Femur (tissue), 1 donor: ENCODE measurements around the gene PLEKHM1.

ENCODE experiments used
- DNase-seq: peaks from one replicate; pipeline ENCODE4 v3.0.0-alpha.2; 2017

The PLEKHM1 gene

DNA sequence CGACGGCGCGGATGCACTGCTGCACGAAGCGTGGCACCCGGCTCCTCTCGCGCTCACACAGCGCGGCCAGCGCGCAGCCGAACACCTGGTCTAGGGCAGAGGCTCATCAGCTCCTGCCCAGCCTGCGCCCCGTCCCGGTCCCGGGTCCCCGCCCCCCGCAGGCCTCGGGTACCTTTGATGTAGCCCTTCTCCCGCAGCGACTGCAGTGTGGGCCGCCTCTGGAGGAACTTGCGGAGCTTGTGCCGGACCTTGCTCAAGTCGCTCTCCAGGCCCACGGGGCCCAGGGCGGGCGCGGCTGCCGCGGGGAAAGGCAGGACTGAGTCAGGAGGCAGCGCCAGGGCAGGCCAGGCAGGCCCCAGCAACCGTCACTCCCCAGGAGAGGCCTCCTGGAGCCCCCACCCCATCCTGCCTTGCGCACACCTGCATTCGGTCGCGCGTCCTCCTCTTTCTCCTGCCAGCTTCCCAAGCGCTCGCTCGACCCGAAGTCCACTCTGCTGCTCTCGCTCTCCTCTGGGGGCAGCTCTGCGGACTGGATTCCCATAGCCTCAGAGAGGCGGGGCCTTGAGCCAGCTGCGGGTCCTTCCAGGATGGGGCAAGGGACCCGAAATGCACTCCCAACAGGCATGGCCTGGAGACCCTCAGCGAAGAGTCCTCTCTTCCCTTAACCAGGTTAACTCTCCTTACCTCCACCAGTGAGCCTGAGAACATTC lies 93.9 kb downstream of the PLEKHM1 start:
- no peak for DNase-seq

DNA sequence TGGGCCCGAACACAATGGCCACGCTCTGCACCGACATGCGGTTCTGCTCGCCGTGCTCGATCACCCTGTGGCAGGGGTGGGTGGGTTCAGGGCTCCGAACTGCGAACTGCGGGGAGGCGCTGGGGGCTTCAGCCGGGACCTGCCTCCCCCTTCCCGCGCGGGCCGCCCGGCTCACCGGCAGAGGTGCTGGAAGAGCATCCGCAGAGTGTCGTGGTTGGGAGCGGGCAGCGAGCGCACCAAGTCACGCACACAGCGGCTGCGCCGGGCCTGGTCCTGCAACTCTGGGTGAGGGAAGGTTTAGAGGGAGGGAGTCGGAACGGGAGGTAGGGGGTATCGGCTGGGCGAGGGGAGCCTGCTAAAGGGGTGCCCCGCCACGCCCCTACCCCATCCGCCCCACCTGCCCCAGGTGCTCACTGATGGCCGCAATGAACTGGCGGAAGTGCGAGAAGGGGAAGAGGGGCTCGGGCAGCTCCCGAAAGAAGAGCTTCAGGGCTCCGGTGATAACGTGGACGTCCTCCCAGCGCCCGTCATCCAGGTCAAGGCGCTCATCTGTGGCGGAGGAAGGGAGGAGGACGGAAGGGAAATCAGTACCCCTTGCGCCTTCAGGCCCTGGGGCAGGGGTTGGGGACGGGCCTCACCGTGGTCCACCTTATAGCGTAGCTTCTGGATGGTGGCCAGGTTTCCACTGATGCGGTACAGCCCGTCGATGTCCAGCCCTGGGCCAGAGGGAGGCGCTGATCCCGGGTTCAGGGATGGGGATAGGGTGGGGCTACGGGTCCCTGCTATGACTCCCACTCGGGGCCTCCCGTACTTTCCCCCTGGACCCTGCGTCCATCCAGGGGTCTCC lies 94.7 kb downstream of the PLEKHM1 start:
- DNase-seq: no peak

DNA sequence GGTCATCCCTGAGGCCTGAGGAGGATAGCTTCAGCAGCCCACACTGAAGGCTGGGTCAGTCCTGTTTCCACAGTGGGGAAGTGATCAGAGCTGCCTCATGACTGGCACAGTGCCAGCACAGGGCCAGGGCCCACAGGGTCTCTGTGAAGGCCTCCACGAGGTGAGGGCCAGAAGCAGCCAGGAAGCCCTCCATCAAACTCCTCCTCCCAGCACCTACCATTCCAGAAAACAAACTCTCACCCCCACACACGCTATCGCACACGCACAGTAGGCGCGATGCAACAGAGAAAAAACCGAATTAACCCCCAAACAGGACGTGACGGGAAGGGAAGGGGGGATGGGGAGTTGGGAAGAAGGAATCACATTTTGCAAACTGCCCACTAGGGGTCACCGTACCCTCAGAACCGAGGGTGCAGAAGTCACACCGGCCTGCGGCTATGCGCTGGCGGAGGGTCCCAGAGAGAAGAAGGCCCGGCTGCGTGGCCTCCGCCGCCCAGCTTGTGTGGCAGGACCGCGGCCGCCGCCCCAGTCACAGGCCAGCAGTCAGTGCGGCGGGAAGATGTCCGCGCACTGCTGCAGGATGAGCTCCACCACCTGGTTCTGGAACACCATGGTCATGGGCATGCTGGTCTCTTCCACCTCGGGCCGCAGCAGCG lies 95.5 kb downstream of the PLEKHM1 start:
- peak; percentile 90 for DNase-seq

DNA sequence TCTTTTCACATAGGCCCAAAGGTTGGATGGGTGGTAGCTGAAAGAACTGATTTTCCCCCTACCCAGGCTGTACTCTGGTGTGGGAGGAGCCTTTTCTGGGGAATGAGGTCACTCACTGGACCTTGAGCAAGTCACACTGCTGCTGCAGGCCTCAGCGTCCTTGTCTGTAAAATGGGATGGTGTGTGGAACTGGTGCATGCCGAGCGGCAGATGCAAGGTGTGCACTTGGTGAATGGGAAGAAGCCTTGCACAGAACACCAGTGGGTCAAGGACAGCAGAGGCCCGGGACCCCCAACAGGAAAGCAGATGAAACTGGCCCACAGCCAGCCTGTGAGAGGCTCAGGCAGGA lies 96.0 kb downstream of the PLEKHM1 start:
- DNase-seq: no peak

DNA sequence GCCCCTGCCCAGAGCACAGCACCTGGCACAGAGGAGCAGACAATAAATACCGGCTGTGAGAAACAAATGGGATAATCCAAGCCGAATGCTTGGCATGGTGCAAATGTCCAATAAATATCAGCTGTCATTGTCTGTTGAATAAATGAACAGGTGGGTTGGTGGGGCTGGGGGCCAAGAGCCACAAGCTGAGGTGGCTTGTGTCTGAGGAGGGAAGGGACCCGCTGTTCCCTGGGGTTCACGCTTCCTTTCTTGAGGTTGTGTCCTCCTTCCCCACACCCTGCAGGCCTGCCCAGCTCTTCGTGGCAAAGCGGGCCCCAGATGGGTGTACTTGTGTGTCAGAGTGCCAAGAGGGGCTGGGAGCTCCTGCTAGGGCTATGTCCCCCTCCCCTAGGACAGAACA lies 96.4 kb downstream of the PLEKHM1 start:
- DNase-seq: no peak

DNA sequence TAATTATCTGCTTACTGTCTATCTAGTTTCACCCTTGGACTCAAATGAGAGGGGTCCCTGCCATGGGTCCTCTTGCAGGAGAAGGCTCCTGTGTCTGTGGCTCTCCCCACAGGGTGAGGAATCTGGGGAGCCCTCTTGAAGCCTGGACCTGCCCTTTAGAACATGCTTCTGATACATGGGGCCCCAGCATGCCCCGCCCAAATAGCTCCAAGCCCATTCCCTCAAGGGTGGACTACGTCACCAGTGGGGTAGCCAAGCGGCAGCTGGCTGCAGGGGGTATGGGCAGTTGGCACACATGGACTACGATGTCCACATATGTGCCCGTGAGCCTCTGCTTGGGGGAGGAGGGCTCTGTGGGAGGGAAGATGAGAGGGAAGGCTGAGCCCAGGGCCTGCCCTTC lies 97.1 kb downstream of the PLEKHM1 start:
- DNase-seq: no peak

DNA sequence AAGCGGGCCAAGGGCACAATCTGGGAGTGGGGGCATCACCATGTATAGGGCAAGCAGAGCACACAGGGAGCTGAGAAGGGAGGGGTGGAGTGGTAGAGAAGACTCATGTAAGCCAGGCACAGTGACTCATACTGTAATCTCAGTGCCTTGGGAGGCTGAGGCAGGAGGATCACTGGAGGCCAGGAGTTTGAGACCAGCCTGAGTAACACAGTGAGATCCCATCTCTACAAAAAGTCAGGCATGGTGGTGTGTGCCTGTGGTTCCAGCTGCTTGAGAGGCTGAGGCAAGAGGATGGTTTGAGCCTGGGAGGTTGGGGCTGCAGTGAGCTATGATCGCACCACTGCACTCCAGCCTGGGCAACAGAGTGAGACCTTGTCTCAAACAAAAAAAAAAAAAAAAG lies 98.6 kb downstream of the PLEKHM1 start:
- DNase-seq: no peak

DNA sequence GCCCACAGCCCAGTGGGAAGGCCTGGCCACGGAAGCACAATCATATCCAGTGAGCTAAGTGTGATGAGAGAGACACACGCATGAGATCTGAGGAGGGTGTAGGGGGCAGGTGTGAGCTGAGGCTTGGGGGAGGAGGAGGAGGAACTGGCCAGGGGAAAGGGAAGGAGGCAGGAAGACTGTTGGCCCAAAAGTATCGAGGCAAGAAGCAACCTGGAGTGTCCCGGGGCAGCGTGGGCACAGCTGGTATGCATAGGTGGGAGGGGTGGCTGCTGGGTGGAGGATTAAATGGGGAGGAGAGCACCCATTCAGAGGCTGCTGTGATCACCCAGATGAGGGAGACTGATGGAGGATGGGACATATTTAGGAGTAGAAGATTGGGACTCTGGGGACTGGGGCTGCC lies 99.2 kb downstream of the PLEKHM1 start:
- no peak for DNase-seq

DNA sequence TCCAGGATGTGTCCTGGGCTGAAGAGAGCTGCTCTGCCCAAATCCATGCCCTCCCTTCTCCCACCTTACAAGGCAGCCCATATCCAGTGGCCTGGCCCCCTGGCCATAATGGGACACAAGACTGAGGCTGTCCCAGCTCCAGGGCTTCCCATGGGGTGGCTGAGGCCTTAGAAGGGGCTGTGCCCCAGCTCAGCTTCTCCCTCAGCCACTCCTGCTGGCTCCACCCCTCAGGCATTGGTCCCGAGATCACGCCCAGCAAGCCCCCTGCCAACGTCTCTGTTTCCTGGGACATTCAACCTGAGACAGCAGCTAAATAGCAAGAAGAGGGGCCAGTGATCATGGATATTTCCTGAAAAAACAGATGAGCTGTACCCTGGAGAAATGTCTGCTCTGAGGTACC lies 101.2 kb downstream of the PLEKHM1 start:
- DNase-seq: no peak

DNA sequence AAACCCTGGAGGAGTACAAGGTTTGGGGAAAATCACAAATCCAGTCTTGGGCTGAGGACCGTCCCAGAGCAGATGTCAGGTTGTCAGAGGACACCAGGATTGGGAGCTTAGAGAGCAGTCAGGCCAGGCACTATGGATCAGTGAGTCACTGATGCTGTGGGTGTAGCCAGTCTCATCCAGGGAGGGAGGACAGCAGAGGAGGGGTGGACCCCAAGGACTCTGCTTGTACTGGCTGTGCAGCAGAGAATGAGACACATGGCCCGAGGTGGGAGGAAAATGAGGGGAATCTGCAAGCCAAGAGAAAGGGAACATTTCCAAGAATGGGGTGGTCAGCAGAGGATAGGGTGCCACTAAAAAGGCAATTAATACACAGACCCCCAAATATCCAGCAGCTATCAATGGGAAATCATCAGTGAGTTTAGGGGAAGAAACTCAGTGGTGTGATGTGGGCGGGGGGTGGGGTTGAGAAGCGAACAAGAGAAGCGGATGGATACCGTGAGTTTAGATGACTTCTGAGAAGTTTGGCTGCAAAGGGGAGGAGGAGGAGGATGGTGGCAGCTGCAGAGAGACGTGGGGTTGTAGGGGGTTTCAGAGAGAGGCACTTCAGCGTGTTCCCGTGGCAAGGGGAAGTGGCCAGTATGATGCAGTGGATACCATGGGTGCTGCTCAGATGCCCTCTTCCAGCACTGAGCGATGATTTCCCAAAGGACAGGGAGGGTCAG lies 101.8 kb downstream of the PLEKHM1 start:
- no peak for DNase-seq

DNA sequence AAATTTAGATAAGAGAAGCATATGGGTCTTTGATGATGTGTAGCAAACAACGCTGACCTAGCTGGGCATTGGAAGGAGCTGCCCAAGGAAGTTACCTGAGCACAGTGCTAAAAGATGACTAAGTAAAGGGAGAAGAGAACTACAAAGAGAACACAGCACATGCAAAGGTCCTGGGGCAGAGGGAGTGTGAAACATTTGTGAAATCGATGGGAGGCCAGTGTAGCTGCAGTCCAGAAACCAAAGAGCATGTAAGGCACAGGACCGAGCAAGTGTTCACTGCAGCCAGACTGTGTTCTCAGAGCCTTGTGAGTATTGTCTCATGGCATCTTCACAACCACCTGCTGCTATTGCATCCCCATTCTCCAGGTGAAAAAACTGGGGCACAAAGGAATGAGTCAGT lies 102.8 kb downstream of the PLEKHM1 start:
- no peak for DNase-seq

DNA sequence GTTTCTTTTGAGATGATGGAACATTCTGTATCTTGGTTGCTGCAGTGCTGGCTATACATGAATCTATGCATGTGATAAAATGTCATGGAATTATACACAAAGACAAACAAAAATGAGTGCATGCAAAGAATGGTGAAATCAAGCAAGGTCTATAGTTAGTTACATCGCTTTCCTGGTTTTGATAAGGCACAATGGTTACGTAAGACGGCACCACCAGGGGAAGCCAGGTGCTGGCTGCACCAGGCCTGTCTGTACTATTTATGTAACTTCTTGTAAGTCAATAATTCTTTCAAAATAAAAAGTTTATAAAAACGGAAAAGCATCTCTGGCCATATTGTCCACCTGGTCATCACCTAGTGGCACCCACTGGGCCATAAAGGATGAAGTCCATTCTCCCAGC lies 104.3 kb downstream of the PLEKHM1 start:
- DNase-seq: no peak
